Activated CD4-positive, alpha-beta T cell treated with anti-CD3 and anti-CD28 coated beads for 24 hours (primary cell): Measurements from ENCODE around the gene TSPAN2.

Source experiments
- DNase-seq, 2 donors: peaks; one replicate each; pipeline ENCODE4 v3.0.0-alpha.2; 2020; ENCODE audit warnings: low read depth in 2 of 2

TSPAN2 gene

DNA sequence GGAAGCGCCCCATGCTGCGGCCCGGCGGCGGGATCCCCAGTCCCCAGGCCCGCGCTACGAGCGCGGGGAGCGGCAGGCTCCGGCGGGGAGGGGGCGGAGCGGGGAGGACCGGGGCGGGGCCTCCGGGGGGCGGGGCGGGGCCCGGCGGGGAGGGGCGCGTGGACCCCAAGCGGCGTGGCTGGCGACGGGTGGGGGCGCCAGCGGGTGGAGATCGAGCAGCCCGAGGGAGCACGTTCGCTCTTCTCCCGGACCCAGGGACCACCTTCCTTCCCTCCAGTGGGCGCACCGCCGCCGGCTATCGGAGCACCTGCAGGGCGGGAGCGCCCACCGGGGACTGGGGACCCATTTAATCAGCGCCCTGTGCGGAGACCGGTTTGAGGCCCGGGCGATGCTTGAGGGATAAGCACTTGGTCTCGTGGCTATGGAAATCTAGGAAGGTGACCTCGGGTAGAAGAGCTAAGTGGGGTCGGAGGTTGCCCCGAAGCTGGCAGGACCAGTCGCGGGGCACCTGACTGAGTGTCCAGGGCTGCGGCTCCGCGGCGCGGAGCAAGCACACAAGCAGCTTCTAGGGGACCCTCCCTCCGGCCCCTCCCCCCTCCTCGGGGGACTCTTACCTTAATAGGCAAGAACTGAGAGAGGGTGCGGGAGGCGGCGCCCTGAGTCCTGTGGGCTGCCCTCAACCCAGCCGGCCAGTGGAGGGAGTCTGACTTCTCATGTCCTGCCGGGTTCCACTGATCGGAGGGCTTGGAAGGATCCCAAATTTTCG is at the start of gene TSPAN2:
TSS of gene TSPAN2 (minus strand) at position 84 of the 766 bp plus-strand sequence. CDS start at position 13, 71 bp downstream.
- DNase-seq = no peak

DNA sequence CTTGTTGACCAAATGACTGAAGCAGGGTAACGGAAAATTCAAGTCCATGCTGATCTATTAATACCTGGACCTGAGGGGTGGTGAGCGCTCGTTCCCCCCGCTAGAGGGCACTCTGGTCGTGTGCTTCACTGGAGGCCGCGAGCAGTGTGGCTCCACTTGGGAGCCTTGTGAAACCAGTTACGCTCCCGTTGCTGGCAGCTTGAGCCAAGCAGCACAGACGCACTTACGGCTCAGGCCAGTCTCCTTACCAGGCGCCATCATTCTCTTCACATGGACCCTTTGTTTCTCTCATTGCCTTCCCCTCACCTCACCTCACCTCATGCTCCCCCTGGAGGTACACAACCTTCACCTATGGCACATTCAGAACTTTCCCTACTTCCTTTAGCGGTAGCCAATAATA is 49.7 kb upstream of the TSPAN2 start:
- DNase-seq = peak; percentile 36 to 50

DNA sequence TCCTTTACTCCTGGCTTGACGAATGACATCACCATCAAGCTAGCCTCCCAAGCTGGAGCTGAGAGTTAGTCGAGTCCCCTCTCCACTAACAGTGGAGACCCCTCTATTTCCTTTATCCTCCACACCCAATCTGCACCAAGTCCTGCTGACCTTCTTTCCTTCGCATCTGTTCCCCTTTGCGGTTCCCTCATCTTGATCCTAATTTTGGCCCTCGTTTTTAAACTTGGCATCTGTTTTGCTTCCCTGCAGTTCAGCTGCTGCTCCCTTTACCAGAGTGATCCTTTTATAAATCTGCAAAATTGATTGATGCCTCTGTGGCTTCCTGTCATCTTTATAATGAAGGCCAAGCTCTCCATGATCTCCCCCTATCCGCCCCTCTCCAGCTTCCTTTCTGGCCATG is 49.0 kb upstream of the TSPAN2 start:
- no peak for DNase-seq

DNA sequence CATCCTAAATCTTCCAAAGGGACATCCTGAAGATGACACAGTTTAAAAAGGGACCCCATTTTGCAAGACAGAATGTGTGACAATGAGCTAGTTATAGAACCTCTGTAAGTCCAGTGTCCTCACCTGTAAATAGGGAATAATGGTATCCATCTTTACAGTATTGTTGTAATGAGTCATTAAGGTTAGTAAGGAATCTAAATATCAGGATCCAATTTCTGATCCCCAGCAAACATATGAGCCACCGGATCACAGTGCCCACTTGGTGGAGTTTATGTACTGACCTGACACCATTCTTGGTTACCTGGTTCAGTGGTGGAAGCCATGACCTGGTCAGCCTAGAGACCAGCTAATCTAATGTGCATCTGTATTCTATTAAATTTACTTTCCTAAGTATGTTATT is 47.9 kb upstream of the TSPAN2 start:
- no peak for DNase-seq

DNA sequence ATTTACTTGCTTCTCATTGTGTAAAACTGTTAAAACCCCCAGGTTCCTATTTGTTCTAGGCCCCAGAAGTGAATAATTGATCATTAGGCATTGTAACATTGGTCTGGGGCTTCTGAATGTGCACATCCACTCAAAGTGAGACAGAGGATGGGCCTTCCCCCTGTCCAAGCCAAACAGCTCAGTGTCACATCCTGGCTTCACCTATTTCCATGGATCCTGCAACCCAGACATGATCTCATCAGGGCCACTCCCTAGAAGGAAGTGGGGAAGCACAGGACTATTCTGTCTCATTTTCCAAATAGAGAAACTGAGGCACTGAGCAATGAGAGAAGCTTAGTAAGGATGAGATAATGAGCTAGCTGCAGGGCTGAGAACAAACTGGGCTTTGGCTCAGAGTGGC is 47.4 kb upstream of the TSPAN2 start:
- DNase-seq = no peak

DNA sequence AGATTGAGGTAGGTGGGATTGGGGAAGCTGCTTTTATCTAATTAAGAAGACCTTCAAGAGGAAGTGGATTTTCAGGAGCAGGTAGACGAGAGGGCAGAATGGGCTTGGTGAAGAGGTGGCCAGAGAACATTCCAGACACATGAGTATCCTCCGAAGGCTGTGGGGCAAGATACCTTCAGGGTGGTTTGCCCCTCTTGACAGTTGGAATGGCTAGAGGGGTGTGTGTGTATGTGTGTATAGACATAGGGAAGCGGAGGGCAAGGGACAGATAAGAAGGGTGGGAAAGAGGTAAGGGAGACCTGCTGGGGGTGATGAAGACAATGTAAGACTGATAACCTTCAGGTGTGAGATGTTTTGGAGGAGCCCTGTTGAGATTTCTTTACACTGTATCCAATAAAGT is 46.8 kb upstream of the TSPAN2 start:
- DNase-seq = no peak

DNA sequence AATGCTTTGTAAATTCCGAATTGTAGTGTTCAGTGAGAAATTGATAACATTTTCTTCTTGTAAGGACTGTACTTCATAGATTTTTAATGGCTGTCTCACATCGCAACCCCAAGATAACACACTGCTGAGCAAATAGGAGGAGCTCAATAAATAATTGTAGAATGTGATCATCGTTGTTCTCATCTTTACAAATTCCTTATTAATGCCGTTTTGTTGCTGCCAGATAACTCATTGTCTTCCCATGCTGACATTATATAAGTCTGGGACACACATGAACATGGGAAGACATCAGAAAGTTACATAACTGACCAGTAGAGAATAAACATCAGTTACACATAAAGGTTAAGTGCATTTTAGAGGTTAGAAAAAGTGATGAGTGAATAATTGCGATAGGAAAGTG is 46.4 kb upstream of the TSPAN2 start:
- no peak for DNase-seq

DNA sequence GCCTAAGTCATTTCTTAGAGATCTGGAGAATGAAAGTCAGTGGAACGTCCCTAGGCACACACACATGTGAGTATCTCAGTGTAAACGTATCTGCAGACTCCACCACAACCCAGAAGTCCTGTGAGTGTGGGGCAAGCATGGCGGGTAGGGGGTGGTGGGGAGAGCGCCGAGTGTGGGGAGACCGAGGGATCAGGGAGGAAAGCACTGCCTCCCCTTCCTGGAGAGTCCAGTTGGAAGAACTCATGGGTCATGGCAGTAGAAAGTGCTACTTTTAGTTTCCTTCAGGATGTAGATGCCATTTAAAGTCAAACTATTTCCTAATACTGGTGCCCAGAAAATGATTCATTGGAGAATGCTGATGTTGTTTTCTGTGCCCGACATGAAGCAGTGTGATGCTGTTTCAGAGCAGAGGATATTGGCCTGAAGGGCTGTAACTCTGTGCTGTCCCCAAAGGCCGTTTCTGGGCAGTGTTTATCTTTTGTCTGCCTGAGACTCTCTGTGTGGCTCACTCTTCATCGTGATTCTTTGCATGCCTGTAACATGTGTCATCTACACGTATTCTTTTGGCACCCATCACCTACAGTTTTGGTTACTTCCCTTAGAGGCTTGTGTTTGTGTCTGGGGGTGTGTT is 45.7 kb upstream of the TSPAN2 start:
- no peak for DNase-seq

DNA sequence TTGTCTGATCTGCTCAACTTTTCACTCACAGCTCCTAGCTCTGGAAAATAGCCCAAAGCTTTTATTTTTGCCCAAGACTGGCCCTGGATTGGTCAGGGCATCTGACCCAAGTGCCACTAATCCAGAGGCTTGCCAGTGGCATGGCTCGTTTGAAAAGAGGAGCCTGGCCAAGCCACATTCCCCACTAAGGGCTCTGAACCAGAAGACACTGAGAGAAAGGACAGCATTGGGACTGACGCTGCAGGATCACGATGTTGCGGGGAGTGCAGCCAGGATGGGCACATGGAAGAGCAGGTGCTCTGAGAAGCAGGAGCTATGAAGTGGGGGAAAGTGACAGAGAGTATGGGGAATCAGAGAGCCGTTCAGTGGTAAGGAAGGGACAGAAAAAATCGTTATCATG is 44.9 kb upstream of the TSPAN2 start:
- DNase-seq = no peak

DNA sequence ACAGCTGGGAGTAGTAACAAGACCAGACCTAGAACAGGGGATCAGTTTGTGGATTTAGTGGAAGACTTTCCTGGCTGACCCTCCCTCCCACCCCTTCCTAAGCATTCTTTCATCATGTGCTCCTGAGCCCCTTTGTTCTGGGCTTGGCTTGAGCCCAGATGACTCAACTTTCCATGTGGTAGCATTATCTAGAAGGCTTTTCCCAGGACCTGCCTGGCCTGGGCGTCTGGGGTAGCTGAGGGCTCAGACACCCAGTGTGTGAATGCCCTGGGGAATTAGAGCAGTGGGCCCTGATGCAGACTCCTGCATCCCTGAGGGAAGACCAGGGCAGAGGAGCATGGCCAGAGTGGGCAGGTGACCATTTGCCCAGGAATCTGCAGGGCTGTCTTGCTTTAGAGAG is 44.1 kb upstream of the TSPAN2 start:
- DNase-seq = no peak

DNA sequence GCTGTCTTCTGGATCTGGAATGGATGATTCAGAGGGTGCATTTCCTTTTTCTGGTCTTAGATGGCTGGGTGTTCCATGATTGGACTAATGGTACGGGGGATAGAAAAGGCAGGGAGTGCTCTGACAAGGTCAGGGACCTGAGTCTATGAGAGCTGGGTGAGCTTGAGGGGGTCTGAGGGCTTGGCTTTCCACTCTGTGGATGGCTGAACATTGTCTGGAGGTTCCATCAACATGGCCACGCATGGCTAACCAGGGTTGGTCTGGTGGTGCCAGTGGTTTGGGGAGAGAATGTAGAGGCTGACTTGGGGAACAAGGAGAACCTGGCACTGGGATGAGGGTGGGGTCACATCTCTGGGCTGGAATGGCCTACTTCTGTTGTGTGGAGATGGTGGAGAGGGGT is 41.5 kb upstream of the TSPAN2 start:
- DNase-seq = no peak

DNA sequence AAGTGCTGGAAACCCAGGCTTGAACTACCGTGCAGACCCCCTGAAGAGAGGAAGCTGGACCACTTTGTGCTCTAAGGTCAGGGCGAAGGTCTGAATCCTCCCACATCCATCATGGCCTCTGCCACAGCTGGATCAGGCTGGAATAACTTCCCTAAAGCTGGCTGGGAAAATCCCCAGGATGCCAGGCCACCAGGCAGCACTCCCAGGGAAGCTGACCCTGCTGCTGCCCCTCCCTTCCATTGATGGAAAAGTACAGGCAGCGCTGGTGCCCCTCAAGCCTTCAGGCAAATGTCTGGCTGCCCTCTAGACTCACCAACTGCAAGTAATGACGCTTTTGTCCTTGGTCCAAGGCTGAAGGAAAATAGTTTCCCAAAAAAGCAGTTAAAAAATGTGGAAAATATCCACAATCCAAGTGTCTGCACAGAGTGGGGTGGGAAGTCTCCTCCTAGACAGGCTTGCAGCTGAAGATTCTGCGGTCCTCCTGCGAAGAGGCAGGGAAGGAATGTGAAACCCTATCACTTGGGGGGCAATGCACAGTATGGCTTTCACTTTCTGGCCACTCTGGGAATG is 39.9 kb upstream of the TSPAN2 start:
- DNase-seq = no peak

DNA sequence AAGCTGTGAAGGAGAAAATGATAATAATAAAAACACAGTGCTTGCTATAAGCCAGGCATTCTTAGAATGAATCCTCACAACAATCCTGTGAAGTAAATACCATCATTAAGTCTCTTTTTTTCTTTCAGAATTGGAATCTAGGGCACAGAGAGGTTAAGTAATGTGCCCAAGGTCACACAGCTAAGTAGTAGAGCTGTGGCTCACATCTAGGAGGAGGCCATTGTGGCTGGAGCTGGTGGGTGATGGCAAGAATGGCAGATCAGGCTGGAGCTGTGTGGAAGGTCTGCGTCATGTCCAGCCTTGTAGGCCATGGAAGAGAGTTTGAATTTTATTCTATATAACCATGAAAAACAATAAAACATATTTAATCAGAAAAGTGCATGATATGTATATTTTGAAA is 38.2 kb upstream of the TSPAN2 start:
- DNase-seq = no peak

DNA sequence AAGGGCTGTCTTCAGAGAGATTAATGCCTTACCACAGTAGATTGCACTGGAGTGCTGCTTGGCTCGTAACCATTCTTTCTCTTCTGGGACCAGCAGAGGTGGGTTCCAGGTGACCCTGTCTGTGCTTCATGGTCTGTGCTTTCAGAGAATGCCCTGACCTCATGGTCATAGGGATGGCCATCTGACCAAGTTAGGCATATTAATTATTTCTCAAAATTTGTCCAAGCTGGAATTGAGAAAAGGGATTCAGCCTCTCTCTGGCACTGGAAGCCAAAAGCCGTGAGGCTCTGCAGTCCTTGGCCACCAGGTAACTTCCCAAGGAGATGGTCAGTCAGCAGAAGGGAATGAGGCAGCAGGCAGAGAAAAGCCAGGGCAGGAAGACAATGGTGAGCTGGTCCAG is 37.2 kb upstream of the TSPAN2 start:
- no peak for DNase-seq

DNA sequence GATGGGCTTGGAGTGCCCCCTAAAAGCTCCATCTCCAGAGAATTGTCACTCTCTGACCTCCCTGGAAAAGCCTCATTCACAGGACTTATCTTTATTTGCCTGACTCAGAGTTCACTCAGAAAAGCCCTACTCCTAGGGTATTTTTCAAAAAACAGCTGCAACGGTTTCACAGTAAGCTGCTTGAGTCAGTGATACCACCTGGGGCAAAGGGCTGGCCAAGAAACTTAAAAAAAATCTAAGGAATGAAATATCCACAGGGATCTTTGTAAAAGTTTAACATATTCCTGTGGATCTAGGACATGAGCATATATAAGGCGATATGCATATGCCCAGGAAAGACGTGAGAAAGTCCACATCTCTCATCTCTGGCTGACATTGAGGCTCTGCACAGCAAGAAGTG is 33.8 kb upstream of the TSPAN2 start:
- no peak for DNase-seq

DNA sequence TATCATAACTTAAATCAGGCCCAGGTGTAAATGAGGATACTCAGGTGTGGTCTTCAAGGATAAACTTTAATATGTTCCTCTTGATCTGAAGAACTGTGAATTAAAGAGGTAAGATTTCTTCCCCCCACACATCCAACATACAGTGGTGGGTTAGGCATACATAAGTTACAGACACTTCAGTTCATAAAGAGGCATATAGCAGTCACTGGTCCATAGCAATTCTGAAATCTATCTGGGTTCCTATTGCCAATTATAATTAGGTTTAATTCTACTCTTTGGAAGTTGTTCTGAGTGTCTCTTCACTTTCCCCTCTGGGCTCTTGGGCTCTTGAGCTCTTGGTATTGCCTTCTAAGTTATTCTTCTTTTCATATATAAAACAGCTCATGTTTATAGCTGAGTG is 32.5 kb upstream of the TSPAN2 start:
- DNase-seq = no peak

DNA sequence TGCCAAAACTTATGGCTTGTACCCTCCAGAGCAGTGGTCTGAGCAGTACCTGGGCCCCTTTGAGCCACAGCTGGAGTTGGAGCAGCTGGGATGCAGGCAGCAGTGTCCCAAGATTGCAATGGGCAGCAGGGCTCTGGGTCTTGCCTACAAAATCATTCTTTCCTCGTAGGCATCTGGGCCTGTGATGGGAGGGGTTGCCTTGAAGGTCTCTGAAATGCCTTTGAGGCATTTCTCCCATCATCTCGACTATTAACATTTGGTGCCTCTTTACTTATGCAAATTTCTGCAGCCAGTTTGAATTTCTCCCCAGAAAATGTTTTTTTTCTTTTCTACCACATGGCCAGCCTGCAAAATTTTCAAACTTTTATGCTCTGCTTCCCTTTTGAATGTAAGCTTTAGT is 31.0 kb upstream of the TSPAN2 start:
- DNase-seq = no peak

DNA sequence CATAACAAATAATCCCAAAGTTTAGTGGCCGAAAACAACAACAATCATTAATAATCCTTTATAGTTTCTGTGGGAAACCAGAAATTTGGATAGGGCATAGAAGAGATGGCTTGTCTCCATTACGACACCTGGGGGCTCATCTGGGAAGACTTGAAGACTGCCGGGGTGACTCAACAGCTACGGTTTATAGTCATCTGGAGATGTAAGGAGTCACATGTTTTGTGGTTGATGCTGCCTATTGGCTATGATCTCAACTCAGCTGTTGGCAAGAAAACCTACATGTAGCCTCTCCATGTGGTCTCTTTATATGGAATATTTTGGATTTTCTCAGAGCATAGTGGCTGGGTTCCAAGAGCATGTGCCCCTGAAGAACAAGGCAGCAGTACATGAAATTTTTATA is 29.3 kb upstream of the TSPAN2 start:
- no peak for DNase-seq

DNA sequence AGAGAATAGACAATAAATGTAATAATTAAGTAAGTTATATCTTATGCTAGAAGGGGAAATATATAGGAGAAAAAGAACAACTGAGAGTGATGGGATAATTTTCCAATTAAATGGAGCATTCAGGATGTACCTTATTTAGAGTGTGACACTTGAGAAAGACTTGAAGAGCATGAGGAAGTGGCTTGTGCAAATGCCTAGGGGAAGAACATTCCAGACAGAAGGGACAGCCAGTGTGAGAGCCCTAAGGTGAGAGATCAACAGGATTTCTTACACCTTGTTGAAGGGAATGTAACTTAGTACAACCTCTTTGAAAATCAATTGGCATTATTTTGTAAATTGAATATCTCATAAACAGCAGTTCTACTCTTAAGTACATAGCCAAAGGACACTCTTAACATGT is 28.8 kb upstream of the TSPAN2 start:
- no peak for DNase-seq

DNA sequence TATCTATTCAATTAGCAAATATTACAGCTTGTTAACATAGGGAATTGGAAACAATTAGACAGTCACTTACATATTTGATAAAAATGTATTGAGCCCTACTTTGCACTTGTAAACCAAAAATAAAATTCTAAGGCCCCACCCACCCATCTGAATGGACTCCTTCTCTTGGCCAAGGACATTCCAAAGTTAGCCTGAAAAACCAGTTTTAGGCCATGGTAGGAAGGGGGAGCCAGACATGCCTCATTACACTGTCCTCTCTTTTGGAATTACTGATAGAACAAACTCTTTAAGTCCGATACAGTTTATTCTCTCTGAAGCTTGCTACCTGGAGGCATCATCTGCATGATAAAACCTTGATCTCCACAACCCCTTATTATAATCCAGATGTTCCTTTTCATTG is 28.0 kb upstream of the TSPAN2 start:
- no peak for DNase-seq

DNA sequence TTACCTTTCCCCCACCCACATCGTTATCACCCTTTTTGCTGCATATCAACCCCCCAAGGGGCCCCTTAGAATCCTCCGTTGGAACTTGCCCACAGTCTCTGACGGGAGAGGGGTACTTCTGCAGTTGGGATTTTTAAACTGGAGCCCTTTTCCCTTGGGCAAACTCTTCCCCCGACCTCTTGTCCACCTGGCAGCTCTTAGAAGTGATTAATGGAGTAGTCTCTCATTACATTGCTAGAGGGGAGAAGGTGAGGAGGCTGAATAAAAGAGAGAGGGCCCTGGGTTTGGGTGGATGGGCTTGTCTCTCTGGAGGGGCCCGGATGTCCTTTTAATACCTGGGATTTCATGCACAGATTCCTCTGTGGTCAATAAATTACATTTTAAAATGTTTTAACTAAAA is 27.2 kb upstream of the TSPAN2 start:
- DNase-seq = no peak

DNA sequence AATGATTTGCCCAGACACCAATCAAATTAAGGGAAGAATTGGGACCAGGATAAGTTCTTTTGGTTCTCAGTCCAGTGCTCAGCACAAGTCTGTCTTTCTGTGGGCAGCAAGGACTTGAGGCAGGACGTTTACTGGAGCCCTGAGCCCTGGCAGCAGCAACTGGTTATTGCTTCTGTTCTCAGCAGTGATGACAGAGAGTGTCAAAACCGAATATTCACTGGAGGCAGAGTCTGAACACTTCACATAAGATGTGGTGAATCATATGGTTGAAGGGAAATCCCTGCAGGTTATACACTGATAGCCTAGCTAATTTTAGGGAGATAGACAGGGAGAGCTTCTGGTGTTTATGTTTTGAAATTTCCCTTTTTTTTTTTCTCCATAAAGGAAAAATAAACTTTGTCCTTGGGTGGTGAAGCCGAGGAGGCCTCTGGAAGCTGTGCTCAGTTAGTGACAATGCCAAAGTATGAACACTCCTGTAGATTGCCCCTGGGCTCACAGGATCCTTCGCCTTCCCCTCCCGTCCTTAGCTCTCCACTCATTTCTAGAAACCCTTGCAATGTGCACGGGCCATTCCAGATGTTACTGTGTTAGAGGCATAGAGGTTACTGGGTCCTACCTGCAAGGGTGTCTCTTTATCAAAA is 26.3 kb upstream of the TSPAN2 start:
- DNase-seq = no peak

DNA sequence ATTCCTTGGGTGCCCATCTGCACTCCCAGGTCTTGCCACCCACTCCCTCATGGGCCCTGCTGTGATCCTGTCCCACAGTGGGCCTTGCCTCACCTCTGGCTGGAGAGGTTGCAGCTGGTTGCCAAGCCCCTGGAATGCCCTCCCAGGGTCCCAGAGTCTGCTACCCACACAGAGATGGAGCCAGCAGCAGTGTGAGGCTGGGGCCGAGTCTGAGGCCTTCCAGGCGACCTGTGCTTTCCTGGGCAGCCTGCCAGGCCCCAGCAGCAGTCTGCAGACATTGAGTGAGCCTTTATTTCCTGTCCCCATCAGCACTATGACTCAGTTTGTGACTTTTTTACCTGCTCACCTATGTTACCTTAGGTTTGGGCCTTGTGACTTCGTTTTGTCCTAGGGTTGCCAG is 25.0 kb upstream of the TSPAN2 start:
- no peak for DNase-seq
